ELF-1 (cell line): ENCODE results near the gene CTNS.
"Not testable (repeated sequence)": the region's sequence is repeated elsewhere in the genome, so short reads cannot be mapped to it uniquely, and the experiment has no call there.

Experiments used
- DNase-seq: peaks from one replicate; pipeline ENCODE4 v3.0.0-alpha.2; 2016; ENCODE audit warnings: low read depth, low spot score

The CTNS gene

GRCh38 chr17:3682033-3682432 lies 45.5 kb downstream of the CTNS start:
- DNase-seq = no peak

GRCh38 chr17:3683054-3683511 lies 46.5 kb downstream of the CTNS start:
- DNase-seq = peak; percentile 80

DNA sequence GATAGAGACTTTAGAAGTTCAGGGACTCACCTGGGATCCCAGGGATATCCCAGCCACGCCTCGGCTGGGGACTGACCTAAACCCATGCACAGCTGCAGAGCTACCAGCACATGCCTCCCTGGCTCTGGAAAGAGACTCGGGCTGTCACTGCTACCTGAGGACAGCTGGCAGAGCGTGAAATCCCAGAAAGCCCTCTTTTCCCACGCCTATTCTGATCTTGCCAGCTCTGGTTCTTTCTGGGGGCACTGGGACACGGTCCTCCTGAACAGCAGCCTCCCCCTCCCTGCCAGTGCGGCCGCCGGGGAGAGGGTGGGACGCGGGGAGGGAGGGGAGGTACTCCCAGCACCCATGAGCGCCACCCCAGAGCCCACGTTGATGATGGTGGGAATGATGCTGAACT lies 48.6 kb downstream of the CTNS start:
- DNase-seq = no peak

DNA sequence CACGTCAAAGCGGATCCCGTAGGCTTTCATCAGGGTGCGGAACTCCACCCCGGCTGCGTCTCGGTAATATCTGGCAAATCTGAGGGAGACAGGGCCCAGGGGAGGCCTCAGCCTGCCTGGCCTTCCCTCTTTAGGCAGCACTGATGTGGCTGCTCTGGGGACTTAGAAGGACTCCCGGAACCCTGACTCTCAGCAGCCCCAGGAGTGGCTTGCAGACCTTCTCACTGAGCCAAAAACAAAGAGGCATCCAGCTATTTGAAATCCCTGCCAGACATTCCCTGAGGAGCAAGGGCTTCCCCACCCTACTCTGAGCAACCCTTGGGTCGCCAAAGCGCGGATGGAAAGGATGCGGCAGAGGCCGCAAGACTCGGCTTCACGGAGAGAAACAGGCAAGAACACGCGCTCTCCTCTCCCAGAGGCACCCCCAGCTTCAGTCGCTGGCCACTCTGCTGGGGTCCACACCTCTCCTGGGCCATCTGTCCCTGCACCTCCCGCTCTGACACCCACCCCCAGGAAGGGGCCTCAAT lies 51.5 kb downstream of the CTNS start:
- no peak for DNase-seq

- no peak for DNase-seq
These were observed 52.3 kb downstream of the CTNS start for GRCh38 chr17:3688852-3689261.

DNA sequence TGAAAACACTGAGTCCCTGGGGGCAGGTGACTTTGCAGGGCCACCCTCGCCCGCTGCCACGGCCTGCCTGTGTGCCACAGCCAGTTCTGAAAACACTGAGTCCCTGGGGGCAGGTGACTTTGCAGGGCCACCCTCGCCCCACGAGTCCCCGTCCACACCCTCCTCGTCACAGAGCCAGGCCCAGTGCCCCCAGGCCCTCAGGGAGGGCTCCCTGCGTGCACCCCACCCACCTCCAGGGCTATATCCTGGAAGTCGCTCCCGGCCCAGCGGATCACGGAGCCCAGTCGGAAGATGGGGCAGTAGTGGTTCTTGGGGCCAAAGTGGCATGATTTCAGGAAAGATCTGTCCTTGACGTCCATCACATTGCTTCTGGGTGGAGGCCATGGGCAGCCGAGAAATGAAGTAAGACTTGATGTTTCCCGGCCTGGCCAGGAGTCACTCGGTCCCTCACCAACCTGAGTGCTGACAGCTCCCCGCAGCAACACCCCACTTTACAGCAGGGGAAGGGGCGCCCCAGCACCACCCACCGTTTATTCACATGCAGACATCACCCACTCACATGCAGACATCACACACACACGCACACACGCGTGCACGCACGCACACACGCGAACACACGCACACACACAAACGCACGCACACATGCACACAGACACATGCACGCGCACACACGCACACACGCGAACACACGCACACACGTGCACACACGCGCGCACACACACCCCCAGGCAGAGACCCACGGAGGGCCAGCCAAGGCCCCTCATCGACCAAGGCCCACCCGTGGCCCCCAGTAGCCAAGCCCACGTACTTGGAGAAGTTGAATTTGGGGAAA lies 52.9 kb downstream of the CTNS start:
- DNase-seq = no peak

GRCh38 chr17:3690094-3690715 lies 53.6 kb downstream of the CTNS start:
- DNase-seq = no peak

GRCh38 chr17:3691617-3692067 lies 55.1 kb downstream of the CTNS start:
- peak; percentile 41 for DNase-seq

DNA sequence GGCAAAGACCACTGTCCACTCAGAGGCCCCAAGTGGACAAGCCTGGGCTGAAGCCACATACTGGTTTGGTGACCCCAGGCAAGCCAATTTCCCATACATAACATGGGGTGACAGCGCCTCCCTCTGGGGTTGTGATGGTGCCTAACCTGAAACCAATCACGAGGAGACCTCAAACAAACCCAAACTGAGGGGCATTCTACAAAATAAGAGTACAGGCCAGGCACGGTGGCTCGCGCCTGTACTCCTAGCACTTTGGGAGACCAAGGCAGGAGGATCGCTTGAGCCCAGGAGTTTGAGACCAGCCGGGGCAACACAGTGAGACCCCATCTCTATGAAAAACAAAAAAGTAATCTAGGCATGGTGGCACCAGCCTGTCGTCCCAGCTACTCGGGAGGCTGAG lies 55.8 kb downstream of the CTNS start:
- no peak for DNase-seq

GRCh38 chr17:3693141-3693540 lies 56.6 kb downstream of the CTNS start:
- no peak for DNase-seq

- no peak for DNase-seq
These were observed 57.3 kb downstream of the CTNS start for GRCh38 chr17:3693829-3694231.

DNA sequence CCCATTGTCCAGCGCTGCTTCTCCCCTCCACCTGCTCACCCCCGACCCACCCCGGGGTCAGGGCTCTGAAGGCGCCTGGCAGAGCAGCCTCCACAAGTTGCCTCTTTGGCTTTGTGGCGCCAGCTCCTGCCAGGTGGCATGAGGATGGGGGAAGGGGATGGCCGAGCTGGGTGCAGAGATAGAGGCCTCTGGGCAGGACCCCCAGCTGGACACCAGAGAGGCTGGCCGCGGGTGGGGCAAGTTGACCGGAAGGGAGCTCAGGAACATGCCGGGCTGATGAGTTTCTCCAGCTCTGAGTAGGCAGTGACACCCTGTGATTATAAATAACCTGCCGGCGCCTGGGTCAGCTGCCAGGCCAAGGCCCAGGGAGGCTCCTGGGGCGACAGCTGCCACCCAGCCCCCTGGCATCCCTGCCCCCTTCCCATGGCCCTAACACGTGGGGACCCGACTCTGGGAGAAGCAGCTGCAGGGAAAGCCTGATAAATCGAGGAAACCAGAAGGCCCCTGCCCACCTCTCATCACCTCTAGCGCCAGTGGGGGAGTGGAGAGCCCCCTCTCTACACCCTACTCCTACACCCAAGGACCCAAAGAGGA lies 58.7 kb downstream of the CTNS start:
- DNase-seq = no peak

GRCh38 chr17:3695723-3696411 lies 59.3 kb downstream of the CTNS start, which contains the start of gene P2RX5:
Gene P2RX5 (minus strand): TSS chr17:3696155. CDS start chr17:3696005, 150 bp downstream.
- DNase-seq = peak; percentile 60

DNA sequence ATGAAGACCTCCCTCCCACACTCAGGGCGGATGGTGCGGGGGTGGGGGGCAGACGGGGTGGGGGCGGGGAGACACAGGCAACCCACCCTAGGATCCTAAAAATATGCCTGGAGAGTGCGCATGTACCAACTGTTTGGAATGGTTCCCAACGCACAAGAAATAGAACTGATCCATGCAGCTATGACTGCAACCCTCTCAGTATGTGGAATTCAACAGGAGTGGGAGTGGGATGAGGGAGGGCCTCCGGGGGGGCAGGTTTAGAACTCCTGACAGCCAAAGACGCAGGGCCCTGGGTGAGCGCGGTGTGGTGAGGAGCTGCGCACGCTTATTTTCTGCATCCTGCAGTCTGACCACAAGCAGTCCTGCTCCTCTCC lies 60.5 kb downstream of the CTNS start:
- DNase-seq = no peak

GRCh38 chr17:3698139-3698538 lies 61.6 kb downstream of the CTNS start:
- no peak for DNase-seq

DNA sequence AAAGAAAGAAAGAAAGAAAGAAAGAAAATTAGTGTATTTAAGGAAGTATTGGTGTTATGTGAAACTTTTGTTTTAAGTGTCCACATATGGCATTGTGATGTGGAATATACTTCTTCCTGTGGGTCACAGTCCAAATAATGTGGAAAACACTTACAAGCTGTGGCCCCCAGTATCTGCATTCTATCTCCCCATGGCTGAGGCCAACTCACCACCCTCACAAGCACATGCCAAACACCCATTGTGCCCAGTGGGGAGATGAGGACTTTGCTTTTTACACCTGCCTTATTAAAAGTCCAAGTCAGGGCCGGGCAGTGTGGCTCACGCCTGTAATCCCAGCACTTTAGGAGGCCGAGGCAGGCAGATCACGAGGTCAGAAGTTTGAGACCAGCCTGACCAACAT lies 63.4 kb downstream of the CTNS start:
- DNase-seq = no peak

DNA sequence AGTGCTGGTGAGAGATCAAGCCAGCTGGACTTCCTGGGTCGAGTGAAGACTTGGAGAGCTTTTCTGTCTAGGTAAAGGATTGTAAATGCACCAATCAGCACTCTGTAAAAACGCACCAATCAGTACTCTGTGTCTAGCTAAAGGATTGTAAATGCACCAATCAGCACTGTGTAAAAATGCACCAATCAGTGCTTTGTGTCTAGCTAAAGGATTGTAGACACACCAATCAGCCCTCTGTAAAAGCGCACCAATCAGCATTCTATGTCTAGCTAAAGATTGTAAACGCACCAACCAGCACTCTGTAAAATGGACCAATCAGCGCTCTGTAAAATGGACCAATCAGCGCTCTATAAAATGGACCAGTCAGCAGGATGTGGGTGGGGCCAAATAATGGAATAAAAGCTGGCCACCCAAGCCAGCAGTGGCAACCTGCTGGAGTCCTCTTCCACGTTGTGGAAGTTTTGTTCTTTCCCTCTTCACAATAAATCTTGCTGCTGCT lies 65.5 kb downstream of the CTNS start:
- not testable (repeated sequence) for DNase-seq

GRCh38 chr17:3704931-3705717 lies 68.6 kb downstream of the CTNS start:
- no peak for DNase-seq

DNA sequence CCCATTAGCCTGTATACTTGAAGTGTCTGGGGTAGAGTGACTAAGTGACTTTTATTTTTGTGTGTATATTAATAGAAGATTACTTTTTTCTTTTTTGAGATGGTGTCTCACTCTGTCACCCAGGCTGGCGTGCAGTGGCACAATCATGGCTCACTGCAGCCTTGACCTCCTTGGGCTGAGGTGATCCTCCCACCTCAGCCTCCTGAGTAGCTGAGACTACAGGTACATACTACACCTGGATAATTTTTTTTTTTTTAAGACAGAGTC lies 69.1 kb downstream of the CTNS start:
- not testable (repeated sequence) for DNase-seq

DNA sequence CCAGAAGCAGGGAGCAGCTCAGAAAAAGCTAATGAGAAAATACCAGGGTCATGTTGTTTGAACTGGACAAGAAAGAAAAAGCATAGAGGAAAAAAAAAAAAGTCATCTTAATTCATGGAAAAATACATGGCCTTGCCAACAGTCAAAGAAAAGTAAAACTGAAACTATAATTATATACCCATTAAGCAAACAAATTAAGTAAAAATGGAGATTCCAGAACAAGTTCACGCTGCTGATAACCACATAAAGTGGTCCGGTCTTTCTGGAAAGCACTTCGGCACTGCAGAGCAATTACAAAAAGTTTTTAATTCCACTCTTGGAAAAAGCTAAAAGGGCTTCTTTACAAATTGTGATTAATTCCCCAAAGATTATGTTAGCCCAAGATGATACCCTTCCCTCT lies 71.8 kb downstream of the CTNS start:
- no peak for DNase-seq

- no peak for DNase-seq
These were observed 74.4 kb downstream of the CTNS start for GRCh38 chr17:3710951-3711383.
